ENCODE data around the gene ITGBL1. TPM values are rescaled to one million over a fixed set of nuclear protein-coding genes. Genes with fewer than 3 reads are reported as not detected.

The ITGBL1 gene
- total and polyA plus RNA-seq, 2 donors (not counting 1 experiment from before 2014, with no cell fraction given) = not detected

- Histone ChIP-seq H3K9ac (ENCODE audit: low read length) (no peak within 1 kb of the TSS), H3K4me1 (ENCODE audit: control insufficient read depth in 2 of 2, insufficient read depth in 2 of 2, low read length in 2 of 2) (peaks cover 0 to 4% of the 10 kb centered on the region in 2 donors), H3K27me3 (replicated peaks in 1 of 4; ENCODE audit: control extremely low read depth in 1 of 4, control insufficient read depth in 3 of 4, insufficient read depth in 4 of 4, low read length in 3 of 4) (peaks cover 0 to 17% (median 12%) of the 10 kb centered on the region in 4 experiments), H3K36me3 (replicated peaks in 1 of 2; ENCODE audit: control extremely low read depth in 1 of 2, control insufficient read depth in 1 of 2, extremely low read depth in 1 of 2, insufficient read depth in 2 of 2, low read length in 1 of 2) (no peaks in the 10 kb centered on the region), H3K4me3 (ENCODE audit: control extremely low read depth in 1 of 5, extremely low read depth in 1 of 5, insufficient read depth in 1 of 5, low read depth in 2 of 5, low read length in 4 of 5) (no peak within 1 kb of the TSS), H3K79me2 (ENCODE audit: control insufficient read depth, insufficient read depth, low read length) (no peaks in the 10 kb centered on the region), H3K9me3 (ENCODE audit: control extremely low read depth in 1 of 3, control insufficient read depth in 2 of 3, insufficient read depth in 1 of 3, low read length in 2 of 3) (no peaks in the 10 kb centered on the region), H2AFZ (ENCODE audit: insufficient read depth, low read depth, low read length, poor library complexity, severe bottlenecking) (peak within 1 kb of the TSS; percentile 22), H4K20me1 (ENCODE audit: control insufficient read depth, insufficient read depth, low read length, poor library complexity, severe bottlenecking) (no peaks in the 10 kb centered on the region), H3K27ac (ENCODE audit: low read length in 2 of 2) (no peak within 1 kb of the TSS), H3K4me2 (replicated peaks; ENCODE audit: low read depth, low read length, poor library complexity, severe bottlenecking) (no peak within 1 kb of the TSS)
- Mint-ChIP-seq H3K27me3 (peaks cover 28% of the 10 kb centered on the region), H3K4me1 (no peaks in the 10 kb centered on the region), H3K4me3 (no peak within 1 kb of the TSS), H3K9me3 (ENCODE audit: insufficient read depth) (no peaks in the 10 kb centered on the region), H3K27ac (no peak within 1 kb of the TSS)
- DNase-seq (no peak), ATAC-seq (ENCODE audit: low read depth) (no peak)
- intact Hi-C loops (cut with micrococcal nuclease) = no loop called here
- ChIA-PET POLR2A (no interaction called here), CTCF (no interaction called here)
- 4% methylated on average over 64 of the region's 85 CpGs for WGBS (ENCODE audit: insufficient coverage)
- TF ChIP-seq EZH2 (IDR thresholded peaks at IDR 0.05; ENCODE audit: borderline replicate concordance, insufficient read depth, low read depth, low read length, poor library complexity, severe bottlenecking) (no peak), CTCF (IDR thresholded peaks at IDR 0.05) (no peak)
Measured at GRCh38 chr13:101416181-101417042, 36.1 kb upstream of the ITGBL1 start, which contains the start of gene NALCN. TSS of gene NALCN (minus strand) at chr13:101416508. CDS start at chr13:101399126, 17,382 bp downstream.

GRCh38 chr13:101417043-101417406, 35.5 kb upstream of the ITGBL1 start:
- no peak for TF ChIP-seq CTCF (IDR thresholded peaks at IDR 0.05)
- TF ChIP-seq EZH2 (IDR thresholded peaks at IDR 0.05; ENCODE audit: borderline replicate concordance, insufficient read depth, low read depth, low read length, poor library complexity, severe bottlenecking) = no peak

More at GRCh38 chr13:101417043-101417406, 35.5 kb upstream of the ITGBL1 start:
- no peaks in the 10 kb centered on the region for H3K9me3 Mint-ChIP-seq (ENCODE audit: insufficient read depth)
- Histone ChIP-seq H3K9ac (ENCODE audit: low read length) (no peak overlapping the region), H4K20me1 (ENCODE audit: control insufficient read depth, insufficient read depth, low read length, poor library complexity, severe bottlenecking) (no peaks in the 10 kb centered on the region), H3K36me3 (replicated peaks in 1 of 2; ENCODE audit: control extremely low read depth in 1 of 2, control insufficient read depth in 1 of 2, extremely low read depth in 1 of 2, insufficient read depth in 2 of 2, low read length in 1 of 2) (no peaks in the 10 kb centered on the region), H3K27ac (ENCODE audit: low read length in 2 of 2) (no peak overlapping the region), H3K4me2 (replicated peaks; ENCODE audit: low read depth, low read length, poor library complexity, severe bottlenecking) (no peak overlapping the region), H3K4me3 (ENCODE audit: control extremely low read depth in 1 of 5, extremely low read depth in 1 of 5, insufficient read depth in 1 of 5, low read depth in 2 of 5, low read length in 4 of 5) (no peak overlapping the region), H3K27me3 (replicated peaks in 1 of 4; ENCODE audit: control extremely low read depth in 1 of 4, control insufficient read depth in 3 of 4, insufficient read depth in 4 of 4, low read length in 3 of 4) (peaks cover 0 to 17% (median 12%) of the 10 kb centered on the region in 4 experiments), H3K79me2 (ENCODE audit: control insufficient read depth, insufficient read depth, low read length) (no peaks in the 10 kb centered on the region), H3K4me1 (ENCODE audit: control insufficient read depth in 2 of 2, insufficient read depth in 2 of 2, low read length in 2 of 2) (peaks cover 0 to 4% of the 10 kb centered on the region in 2 donors), H3K9me3 (ENCODE audit: control extremely low read depth in 1 of 3, control insufficient read depth in 2 of 3, insufficient read depth in 1 of 3, low read length in 2 of 3) (no peaks in the 10 kb centered on the region), H2AFZ (ENCODE audit: insufficient read depth, low read depth, low read length, poor library complexity, severe bottlenecking) (no peak overlapping the region)
- ATAC-seq (ENCODE audit: low read depth) (no peak), DNase-seq (no peak)
- no CpG with 5 or more reads among the region's 3 CpGs for WGBS (ENCODE audit: insufficient coverage)
- peaks cover 28% of the 10 kb centered on the region for H3K27me3 Mint-ChIP-seq
- no peaks in the 10 kb centered on the region for H3K4me1 Mint-ChIP-seq
- CTCF ChIA-PET = no interaction called here
- no peak overlapping the region for H3K27ac Mint-ChIP-seq
- POLR2A ChIA-PET = no interaction called here
- intact Hi-C loops (cut with micrococcal nuclease) = no loop called here
- H3K4me3 Mint-ChIP-seq = no peak overlapping the region

Measured in B cell (primary cell).